ENCODE data around the gene TRIM56. TPM values are rescaled to one million over a fixed set of nuclear protein-coding genes. Genes with fewer than 3 reads are reported as not detected.

The TRIM56 gene
- total and polyA plus RNA-seq, 2 of the 13 experiments (the other 11 are each of a cell fraction or from before 2014, with no cell fraction given) = 3.2 to 7.1 TPM

- no peak for TF ChIP-seq USF2 (IDR thresholded peaks at IDR 0.05; ENCODE audit: low read depth, low read length)
- no peak for TF ChIP-seq USF2 (CRISPR knock-in tag; IDR thresholded peaks at IDR 0.05; ENCODE audit: borderline replicate concordance)
- no peak for TF ChIP-seq PLRG1 (conservative IDR thresholded peaks at IDR 0.05)
- no peak for TF ChIP-seq ZBTB7A (CRISPR knock-in tag; IDR thresholded peaks at IDR 0.05)
- TF ChIP-seq HOXA9 (CRISPR knock-in tag; IDR thresholded peaks at IDR 0.05; ENCODE audit: borderline replicate concordance) = no peak
- no peak for TF ChIP-seq ZNF564 (CRISPR knock-in tag; IDR thresholded peaks at IDR 0.05)
- TF ChIP-seq FOSL2 (CRISPR knock-in tag; IDR thresholded peaks at IDR 0.05) = peak; percentile 53
- peak; percentile 94; the same call in 1 of the 2 replicates for TF ChIP-seq SP140L (CRISPR knock-in tag; IDR thresholded peaks at IDR 0.05; ENCODE audit: borderline replicate concordance)
- TF ChIP-seq ZNF550 (CRISPR knock-in tag; IDR thresholded peaks at IDR 0.05; ENCODE audit: borderline replicate concordance) = no peak
- TF ChIP-seq ZNF329 (CRISPR knock-in tag; IDR thresholded peaks at IDR 0.05; ENCODE audit: low read depth) = 0 out of 2 replicates have a peak, but pooled peaks have one; percentile 52
- TF ChIP-seq TP53 (CRISPR knock-in tag; conservative IDR thresholded peaks at IDR 0.05) = no peak
- no peak for TF ChIP-seq HNF1A (IDR thresholded peaks at IDR 0.05; ENCODE audit: low read depth)
- TF ChIP-seq HNF1A (CRISPR knock-in tag; IDR thresholded peaks at IDR 0.05; ENCODE audit: borderline replicate concordance) = no peak
- TF ChIP-seq NKX3-1 (CRISPR knock-in tag; IDR thresholded peaks at IDR 0.05) = 0 out of 2 replicates have a peak, but pooled peaks have one; percentile 50
- no peak for TF ChIP-seq ARNT (IDR thresholded peaks at IDR 0.05)
- no peak for TF ChIP-seq ZNF234 (CRISPR knock-in tag; conservative IDR thresholded peaks at IDR 0.05)
- no peak for TF ChIP-seq ZBTB8A (CRISPR knock-in tag; IDR thresholded peaks at IDR 0.05; ENCODE audit: borderline replicate concordance, low read depth)
- no peak for TF ChIP-seq HMGA1 (CRISPR knock-in tag; conservative IDR thresholded peaks at IDR 0.05)
- no peak for TF ChIP-seq ZNF660 (CRISPR knock-in tag; IDR thresholded peaks at IDR 0.05; ENCODE audit: borderline replicate concordance, low read depth)
- TF ChIP-seq MIER2 (CRISPR knock-in tag; IDR thresholded peaks at IDR 0.05) = peak; percentile 99
- TF ChIP-seq ZNF276 (CRISPR knock-in tag; IDR thresholded peaks at IDR 0.05; ENCODE audit: low read depth) = no peak
- no peak for TF ChIP-seq RAD21 (CRISPR knock-in tag; IDR thresholded peaks at IDR 0.05)
- peak; percentile 91 for TF ChIP-seq BORCS8-MEF2B (CRISPR knock-in tag; IDR thresholded peaks at IDR 0.05)
- no peak for TF ChIP-seq CBFB (CRISPR knock-in tag; IDR thresholded peaks at IDR 0.05)
- no peak for TF ChIP-seq ZKSCAN5 (CRISPR knock-in tag; IDR thresholded peaks at IDR 0.05)
- TF ChIP-seq KDM5A (IDR thresholded peaks at IDR 0.05; ENCODE audit: borderline replicate concordance, low read length) = no peak
These were observed 26.9 kb upstream of the TRIM56 start (continued) for GRCh38 chr7:101058355-101058754.
